ENCODE results near the gene PLCH1. TPM values are rescaled to one million over a fixed set of nuclear protein-coding genes. Genes with fewer than 3 reads are reported as not detected.
A peak's percentile ranks its signal among the peaks of the same experiment; 100 is the strongest.

Gene PLCH1
- total and polyA plus RNA-seq, 4 donors: 0.08 to 0.57 TPM; not detected in 2

- H3K27me3 ChIP-seq (ENCODE audit: control insufficient read depth in 1 of 2, insufficient read depth in 2 of 2, low read length in 1 of 2): peaks cover 0 to 1% of the 10 kb centered on the region in 2 donors
- no peak overlapping the region for H3K27ac ChIP-seq (ENCODE audit: low read depth in 1 of 2, low read length in 2 of 2)
- DNase-seq (peak in 1 of 2 donors; percentile 74), ATAC-seq (ENCODE audit: low FRiP score) (no peak)
- H3K9me3 ChIP-seq (ENCODE audit: control insufficient read depth, low read length): no peaks in the 10 kb centered on the region
- H3K36me3 ChIP-seq (ENCODE audit: control insufficient read depth in 1 of 2, insufficient read depth in 2 of 2, low read length in 1 of 2): no peaks in the 10 kb centered on the region
- intact Hi-C loops (cut with DNase I): no loop called here
- no peaks in the 10 kb centered on the region for H3K4me1 ChIP-seq (ENCODE audit: control insufficient read depth in 1 of 2, insufficient read depth in 2 of 2, low read length in 2 of 2)
- 15 to 22% methylated on average over 14 of the region's 14 CpGs for WGBS, 2 donors
- peak overlapping the region in 1 of 2 donors; percentile 34 for H3K4me3 ChIP-seq (ENCODE audit: low read length in 2 of 2)
Measured at GRCh38 chr3:155676252-155676981, 68.5 kb downstream of the PLCH1 start.

GRCh38 chr3:155675094-155675493 lies 69.8 kb downstream of the PLCH1 start:
- Histone ChIP-seq H3K4me1 (ENCODE audit: control insufficient read depth in 1 of 2, insufficient read depth in 2 of 2, low read length in 2 of 2) (no peaks in the 10 kb centered on the region), H3K27ac (ENCODE audit: low read depth in 1 of 2, low read length in 2 of 2) (no peak overlapping the region), H3K36me3 (ENCODE audit: control insufficient read depth in 1 of 2, insufficient read depth in 2 of 2, low read length in 1 of 2) (no peaks in the 10 kb centered on the region), H3K27me3 (ENCODE audit: control insufficient read depth in 1 of 2, insufficient read depth in 2 of 2, low read length in 1 of 2) (peaks cover 0 to 5% of the 10 kb centered on the region in 2 donors), H3K9me3 (ENCODE audit: control insufficient read depth, low read length) (no peaks in the 10 kb centered on the region), H3K4me3 (ENCODE audit: low read length in 2 of 2) (no peak overlapping the region)
- DNase-seq (no peak), ATAC-seq (ENCODE audit: low FRiP score) (no peak)
- intact Hi-C loops (cut with DNase I): no loop called here
- WGBS, 2 donors: 87% methylated on average over 1 of the region's 1 CpG

- 80 to 85% methylated on average over 4 of the region's 4 CpGs for WGBS, 2 donors
- intact Hi-C loops (cut with DNase I): no loop called here
- H3K4me1 ChIP-seq (ENCODE audit: control insufficient read depth in 1 of 2, insufficient read depth in 2 of 2, low read length in 2 of 2): no peaks in the 10 kb centered on the region
- DNase-seq (no peak), ATAC-seq (ENCODE audit: low FRiP score) (no peak)
- H3K4me3 ChIP-seq (ENCODE audit: low read length in 2 of 2): no peak overlapping the region
- H3K9me3 ChIP-seq (ENCODE audit: control insufficient read depth, low read length): no peaks in the 10 kb centered on the region
- H3K27me3 ChIP-seq (ENCODE audit: control insufficient read depth in 1 of 2, insufficient read depth in 2 of 2, low read length in 1 of 2): peaks cover 0 to 5% of the 10 kb centered on the region in 2 donors
- H3K36me3 ChIP-seq (ENCODE audit: control insufficient read depth in 1 of 2, insufficient read depth in 2 of 2, low read length in 1 of 2): no peaks in the 10 kb centered on the region
- no peak overlapping the region for H3K27ac ChIP-seq (ENCODE audit: low read depth in 1 of 2, low read length in 2 of 2)
Measured at GRCh38 chr3:155673421-155673820, 71.5 kb downstream of the PLCH1 start.

- ATAC-seq (ENCODE audit: low FRiP score): no peak
- DNase-seq: no peak
- Histone ChIP-seq H3K4me3 (ENCODE audit: low read length in 2 of 2) (no peak overlapping the region), H3K27me3 (ENCODE audit: control insufficient read depth in 1 of 2, insufficient read depth in 2 of 2, low read length in 1 of 2) (peaks cover 0 to 3% of the 10 kb centered on the region in 2 donors), H3K4me1 (ENCODE audit: control insufficient read depth in 1 of 2, insufficient read depth in 2 of 2, low read length in 2 of 2) (no peaks in the 10 kb centered on the region), H3K36me3 (ENCODE audit: control insufficient read depth in 1 of 2, insufficient read depth in 2 of 2, low read length in 1 of 2) (no peaks in the 10 kb centered on the region), H3K9me3 (ENCODE audit: control insufficient read depth, low read length) (no peaks in the 10 kb centered on the region), H3K27ac (ENCODE audit: low read depth in 1 of 2, low read length in 2 of 2) (no peak overlapping the region)
- intact Hi-C loops (cut with DNase I): no loop called here
- WGBS, 2 donors: 24 to 44% methylated on average over 2 of the region's 2 CpGs
Measured at GRCh38 chr3:155670335-155670734, 74.5 kb downstream of the PLCH1 start.

- intact Hi-C loops (cut with DNase I): no loop called here
- Histone ChIP-seq H3K4me1 (ENCODE audit: control insufficient read depth in 1 of 2, insufficient read depth in 2 of 2, low read length in 2 of 2) (no peaks in the 10 kb centered on the region), H3K27ac (ENCODE audit: low read depth in 1 of 2, low read length in 2 of 2) (no peak overlapping the region), H3K9me3 (ENCODE audit: control insufficient read depth, low read length) (no peaks in the 10 kb centered on the region), H3K36me3 (ENCODE audit: control insufficient read depth in 1 of 2, insufficient read depth in 2 of 2, low read length in 1 of 2) (no peaks in the 10 kb centered on the region), H3K27me3 (ENCODE audit: control insufficient read depth in 1 of 2, insufficient read depth in 2 of 2, low read length in 1 of 2) (peaks cover 0 to 3% of the 10 kb centered on the region in 2 donors), H3K4me3 (ENCODE audit: low read length in 2 of 2) (no peak overlapping the region)
- no peak for DNase-seq
- ATAC-seq (ENCODE audit: low FRiP score): no peak
- WGBS, 2 donors: 64 to 81% methylated on average over 2 of the region's 2 CpGs
Measured at GRCh38 chr3:155667988-155668387, 76.9 kb downstream of the PLCH1 start.

- Histone ChIP-seq H3K4me3 (ENCODE audit: low read length in 2 of 2) (no peak overlapping the region), H3K27me3 (ENCODE audit: control insufficient read depth in 1 of 2, insufficient read depth in 2 of 2, low read length in 1 of 2) (no peaks in the 10 kb centered on the region), H3K4me1 (ENCODE audit: control insufficient read depth in 1 of 2, insufficient read depth in 2 of 2, low read length in 2 of 2) (no peaks in the 10 kb centered on the region), H3K27ac (ENCODE audit: low read depth in 1 of 2, low read length in 2 of 2) (no peak overlapping the region), H3K9me3 (ENCODE audit: control insufficient read depth, low read length) (no peaks in the 10 kb centered on the region), H3K36me3 (ENCODE audit: control insufficient read depth in 1 of 2, insufficient read depth in 2 of 2, low read length in 1 of 2) (no peaks in the 10 kb centered on the region)
- ATAC-seq (ENCODE audit: low FRiP score) (peak; percentile 69), DNase-seq (peak in 1 of 2 donors; percentile 73)
- intact Hi-C loops (cut with DNase I): no loop called here
- 60 to 72% methylated on average over 4 of the region's 4 CpGs for WGBS, 2 donors
Measured at GRCh38 chr3:155664925-155665695, 79.8 kb downstream of the PLCH1 start.

GRCh38 chr3:155663467-155664212 lies 81.2 kb downstream of the PLCH1 start:
- H3K4me1 ChIP-seq (ENCODE audit: control insufficient read depth in 1 of 2, insufficient read depth in 2 of 2, low read length in 2 of 2): no peaks in the 10 kb centered on the region
- H3K4me3 ChIP-seq (ENCODE audit: low read length in 2 of 2): no peak overlapping the region
- no peaks in the 10 kb centered on the region for H3K9me3 ChIP-seq (ENCODE audit: control insufficient read depth, low read length)
- H3K36me3 ChIP-seq (ENCODE audit: control insufficient read depth in 1 of 2, insufficient read depth in 2 of 2, low read length in 1 of 2): no peaks in the 10 kb centered on the region
- intact Hi-C loops (cut with DNase I): no loop called here
- WGBS, 2 donors: 84 to 89% methylated on average over 3 of the region's 3 CpGs
- no peaks in the 10 kb centered on the region for H3K27me3 ChIP-seq (ENCODE audit: control insufficient read depth in 1 of 2, insufficient read depth in 2 of 2, low read length in 1 of 2)
- DNase-seq (no peak), ATAC-seq (ENCODE audit: low FRiP score) (no peak)
- H3K27ac ChIP-seq (ENCODE audit: low read depth in 1 of 2, low read length in 2 of 2): no peak overlapping the region

- Histone ChIP-seq H3K4me3 (ENCODE audit: low read length in 2 of 2) (no peak overlapping the region), H3K9me3 (ENCODE audit: control insufficient read depth, low read length) (no peaks in the 10 kb centered on the region), H3K27ac (ENCODE audit: low read depth in 1 of 2, low read length in 2 of 2) (no peak overlapping the region), H3K4me1 (ENCODE audit: control insufficient read depth in 1 of 2, insufficient read depth in 2 of 2, low read length in 2 of 2) (no peaks in the 10 kb centered on the region), H3K36me3 (ENCODE audit: control insufficient read depth in 1 of 2, insufficient read depth in 2 of 2, low read length in 1 of 2) (no peaks in the 10 kb centered on the region), H3K27me3 (ENCODE audit: control insufficient read depth in 1 of 2, insufficient read depth in 2 of 2, low read length in 1 of 2) (no peaks in the 10 kb centered on the region)
- DNase-seq (no peak), ATAC-seq (ENCODE audit: low FRiP score) (no peak)
- intact Hi-C loops (cut with DNase I): no loop called here
Measured at GRCh38 chr3:155661760-155662159, 83.1 kb downstream of the PLCH1 start.
